GM19372 (cell line): ENCODE results near the gene RNF223.

Experiments used
- ATAC-seq: cut with Tn5 transposase; IDR thresholded peaks from one replicate; pipeline ENCODE4 v1.9.1; 2021; ENCODE audit warnings: mild to moderate bottlenecking, low read depth, moderate library complexity; ENCODE audit not compliant: unreplicated experiment

Gene RNF223

DNA sequence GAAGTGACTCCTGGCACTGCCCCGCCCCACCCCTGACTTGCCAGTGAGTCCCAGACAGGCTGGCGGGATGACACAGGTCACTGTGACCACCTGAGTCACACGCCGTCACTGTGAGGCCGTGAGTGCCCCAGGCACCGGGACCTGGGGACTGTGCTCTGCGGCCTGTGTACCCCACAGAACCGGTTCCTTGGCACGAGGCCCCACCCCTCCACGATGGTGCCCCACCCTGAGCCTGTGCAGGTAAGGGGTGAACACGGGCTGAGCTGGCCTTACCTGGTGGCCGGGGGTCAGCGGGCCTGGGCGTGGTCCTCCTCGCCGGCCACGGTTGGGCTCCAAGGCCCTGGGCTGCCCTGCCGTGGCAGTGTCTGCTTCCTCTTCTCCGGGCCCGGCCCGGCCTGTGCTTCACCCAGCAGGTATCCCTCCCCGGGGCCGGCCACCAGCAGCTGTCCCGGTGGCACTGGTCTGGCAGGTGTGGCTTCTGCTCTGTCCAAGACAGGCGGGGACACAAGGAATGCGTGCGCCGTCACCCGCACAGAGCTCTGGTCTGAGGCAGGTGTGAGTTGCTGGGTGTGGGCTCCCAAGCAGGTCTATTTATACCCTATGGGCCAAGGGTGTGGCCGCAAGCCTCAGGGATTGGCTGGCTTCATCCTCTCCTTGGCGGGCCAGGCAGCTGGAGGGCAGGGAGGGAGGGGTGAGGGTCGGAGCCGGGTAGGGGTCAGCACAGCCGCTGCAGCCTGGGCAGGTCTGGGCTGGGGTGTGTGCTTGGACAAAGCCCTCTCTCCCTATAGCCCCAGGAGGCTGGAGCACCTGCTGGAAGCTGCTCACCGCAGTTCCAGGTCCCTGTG is at the start of gene RNF223:
Gene RNF223, minus strand, starts transcription at position 564 of the 845 bp plus-strand sequence. CDS start 1,740 bp downstream, outside the sequence.
- no peak for ATAC-seq

DNA sequence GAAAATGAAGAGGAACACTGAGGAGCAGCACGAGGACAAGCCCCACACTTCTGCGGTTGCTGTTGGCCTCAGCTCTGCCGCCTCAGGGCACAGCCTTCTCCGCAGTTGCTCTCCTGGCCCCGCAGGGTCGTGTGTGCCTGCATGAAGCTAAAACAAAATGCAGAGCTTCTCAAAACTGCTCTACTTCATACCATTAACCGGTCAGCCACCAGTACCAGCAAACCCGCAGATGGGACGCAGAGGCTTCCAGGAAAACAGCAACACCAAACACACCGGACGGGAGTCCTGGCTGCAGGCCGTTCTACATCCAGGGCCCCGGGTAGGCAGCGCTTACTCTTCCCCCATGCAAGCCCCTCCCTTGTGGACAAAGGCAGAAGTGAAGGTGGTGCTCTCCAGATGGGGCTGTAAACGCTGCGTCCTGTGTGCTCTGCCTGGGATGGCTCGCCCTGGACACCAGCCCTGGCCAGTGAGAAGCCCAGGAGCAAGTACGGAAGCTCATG is 48.9 kb upstream of the RNF223 start:
- ATAC-seq = no peak

DNA sequence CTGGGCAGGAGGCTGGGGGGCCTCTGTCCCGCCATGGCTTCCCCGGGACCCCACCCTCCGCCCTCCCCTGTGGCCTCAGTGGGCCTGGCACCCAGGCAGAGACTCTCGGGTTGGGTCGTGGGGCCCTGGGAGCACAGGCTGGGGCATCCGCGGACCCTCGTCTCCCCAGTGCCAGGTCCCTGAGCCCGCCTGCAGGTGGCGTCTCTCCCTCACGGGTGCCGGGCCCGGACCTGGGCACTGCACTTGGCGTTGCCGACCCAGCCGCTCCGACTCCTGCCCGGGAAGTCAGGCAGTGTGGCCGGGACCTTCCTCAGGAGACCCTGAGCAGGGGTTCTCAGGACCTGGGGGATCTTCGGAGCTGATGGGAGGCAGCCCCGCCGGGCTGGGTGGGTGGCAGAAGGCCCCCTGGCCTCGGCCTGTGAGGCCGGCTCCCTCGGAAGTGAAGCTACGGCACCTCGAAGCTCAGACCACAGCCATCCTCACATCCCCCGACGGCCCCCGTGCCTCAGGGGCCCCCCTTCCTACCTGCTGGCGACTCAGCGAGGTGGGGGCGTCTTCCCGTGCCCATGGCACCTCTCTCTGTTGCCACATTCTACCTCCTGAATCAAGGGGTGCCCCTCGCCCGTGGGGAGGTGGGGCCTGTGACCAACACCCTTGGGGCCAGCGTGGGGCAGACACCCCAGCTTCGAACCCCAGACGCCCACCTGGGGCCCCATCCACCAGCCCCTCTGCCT is 48.1 kb upstream of the RNF223 start:
- ATAC-seq = no peak

DNA sequence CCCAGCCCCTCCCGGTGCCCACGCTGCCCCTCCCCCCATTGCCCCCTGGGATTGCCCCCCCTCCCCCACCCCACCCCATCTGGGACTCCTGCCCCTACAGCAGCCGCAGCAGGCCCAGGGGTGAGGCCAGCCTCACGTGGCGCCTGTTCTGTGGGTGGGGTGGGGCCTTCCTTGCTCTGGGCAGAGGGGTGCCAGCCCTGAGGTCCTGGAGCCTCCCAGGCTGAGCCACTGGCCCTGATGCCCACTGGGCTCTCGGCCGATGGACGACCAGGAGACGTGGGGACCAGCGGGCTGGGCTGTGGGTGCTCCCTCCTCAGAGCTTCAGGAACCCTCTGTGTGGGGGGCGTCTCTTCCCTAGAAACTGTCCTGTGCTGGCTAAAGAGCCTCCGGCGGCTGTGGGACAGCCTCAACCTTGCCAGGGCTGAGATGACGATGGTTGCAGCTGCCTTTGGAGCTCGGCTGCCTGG is 47.5 kb upstream of the RNF223 start:
- ATAC-seq = no peak

DNA sequence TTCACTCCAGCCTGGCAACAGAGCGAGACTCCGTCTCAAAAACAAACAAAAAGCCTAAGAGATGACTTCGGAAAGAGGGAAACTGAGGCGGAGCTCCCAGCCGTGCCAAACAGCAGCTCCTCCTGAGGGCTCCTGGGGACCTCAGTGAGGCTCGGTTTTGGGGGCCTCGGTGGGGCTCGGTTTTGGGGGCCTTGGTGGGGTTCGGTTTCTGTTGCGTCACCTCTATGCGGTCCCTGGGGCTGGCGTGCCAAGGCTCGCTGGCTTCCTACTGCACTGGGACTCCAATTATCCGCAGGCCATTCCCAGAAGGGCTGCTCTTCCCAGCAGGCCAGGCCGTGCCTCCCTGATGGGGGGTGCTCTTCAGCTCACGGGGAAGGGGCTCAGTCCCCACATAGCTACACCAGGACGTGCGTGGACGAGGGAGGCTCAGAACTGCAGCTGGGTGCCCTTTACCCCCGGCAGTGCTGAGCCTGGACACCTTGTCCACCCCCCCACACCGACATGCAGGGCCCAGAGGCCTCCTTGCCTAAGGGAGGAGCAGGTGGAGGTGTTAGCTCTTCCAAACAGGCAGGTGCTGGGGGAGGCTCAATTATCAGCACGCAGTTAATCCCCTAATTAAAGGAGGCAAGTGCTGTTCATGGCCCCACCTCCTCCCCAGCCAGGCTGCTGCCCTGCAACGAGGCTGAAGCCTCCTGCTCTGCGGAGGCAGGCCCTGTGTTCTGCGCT is 46.9 kb upstream of the RNF223 start:
- ATAC-seq = no peak

DNA sequence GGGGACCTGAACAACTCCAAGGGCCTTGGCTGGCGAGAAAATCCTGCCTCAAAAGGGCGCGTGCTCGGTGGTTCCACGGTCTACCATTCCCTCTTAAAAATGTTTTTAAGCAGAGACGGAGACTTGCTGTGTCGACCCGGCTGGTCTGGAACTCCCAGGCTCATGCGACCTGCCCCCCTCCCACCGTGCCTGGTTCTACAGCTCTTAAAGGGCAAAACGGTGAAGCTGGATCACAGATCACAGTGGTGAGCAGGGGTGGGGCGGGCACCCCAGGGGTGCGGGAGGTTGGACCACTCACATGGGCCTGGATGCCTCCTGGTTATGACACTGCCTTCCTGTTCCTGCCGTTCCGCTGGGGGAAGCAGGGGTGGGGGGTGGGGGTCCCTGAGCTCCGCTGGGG is 46.0 kb upstream of the RNF223 start:
- ATAC-seq = no peak

DNA sequence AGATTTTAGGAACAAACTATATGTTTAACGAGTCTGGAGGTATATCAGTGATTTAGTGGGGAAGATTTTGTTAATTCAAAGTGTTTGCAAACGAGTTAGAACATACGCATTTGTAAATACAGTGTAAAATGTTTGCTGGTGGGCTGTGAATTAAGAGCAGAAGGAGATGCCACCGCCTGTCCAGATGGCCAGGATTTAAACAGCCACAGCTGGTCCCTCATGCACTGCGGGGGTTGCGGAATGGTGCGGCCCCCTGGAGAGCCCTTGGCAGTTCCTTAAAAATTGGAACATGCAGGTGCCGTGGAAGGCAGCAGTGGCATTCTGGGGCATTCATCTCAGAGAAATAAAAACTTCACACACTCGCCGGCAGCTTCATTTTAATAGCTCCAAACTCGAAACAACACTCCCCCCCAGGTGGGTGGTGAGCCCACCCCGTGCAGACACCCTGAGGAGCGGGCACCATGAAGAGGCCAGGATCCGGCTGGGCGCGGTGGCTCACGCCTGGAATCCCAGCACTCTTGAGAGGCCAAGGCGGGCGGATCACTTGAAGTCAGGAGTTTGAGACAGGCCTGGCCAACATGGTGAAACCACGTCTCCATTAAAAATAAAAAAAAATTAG is 45.3 kb upstream of the RNF223 start:
- ATAC-seq = no peak

DNA sequence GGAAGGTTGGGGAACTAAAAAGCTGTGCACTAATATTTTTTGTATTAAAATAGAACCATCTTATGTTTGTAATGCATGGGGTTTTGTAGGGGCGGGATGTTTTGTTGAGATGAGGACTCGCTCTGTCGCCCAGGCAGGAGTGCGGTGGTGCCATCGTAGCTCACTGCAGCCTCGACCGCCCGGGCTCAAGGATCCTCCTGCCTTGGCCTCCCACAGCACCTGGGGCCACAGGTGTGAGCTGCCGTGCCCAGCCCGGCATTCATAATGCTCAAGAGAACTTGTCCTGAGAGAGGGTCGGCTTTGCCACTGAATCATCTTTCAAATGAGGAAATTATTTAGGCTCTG is 44.7 kb upstream of the RNF223 start:
- no peak for ATAC-seq

DNA sequence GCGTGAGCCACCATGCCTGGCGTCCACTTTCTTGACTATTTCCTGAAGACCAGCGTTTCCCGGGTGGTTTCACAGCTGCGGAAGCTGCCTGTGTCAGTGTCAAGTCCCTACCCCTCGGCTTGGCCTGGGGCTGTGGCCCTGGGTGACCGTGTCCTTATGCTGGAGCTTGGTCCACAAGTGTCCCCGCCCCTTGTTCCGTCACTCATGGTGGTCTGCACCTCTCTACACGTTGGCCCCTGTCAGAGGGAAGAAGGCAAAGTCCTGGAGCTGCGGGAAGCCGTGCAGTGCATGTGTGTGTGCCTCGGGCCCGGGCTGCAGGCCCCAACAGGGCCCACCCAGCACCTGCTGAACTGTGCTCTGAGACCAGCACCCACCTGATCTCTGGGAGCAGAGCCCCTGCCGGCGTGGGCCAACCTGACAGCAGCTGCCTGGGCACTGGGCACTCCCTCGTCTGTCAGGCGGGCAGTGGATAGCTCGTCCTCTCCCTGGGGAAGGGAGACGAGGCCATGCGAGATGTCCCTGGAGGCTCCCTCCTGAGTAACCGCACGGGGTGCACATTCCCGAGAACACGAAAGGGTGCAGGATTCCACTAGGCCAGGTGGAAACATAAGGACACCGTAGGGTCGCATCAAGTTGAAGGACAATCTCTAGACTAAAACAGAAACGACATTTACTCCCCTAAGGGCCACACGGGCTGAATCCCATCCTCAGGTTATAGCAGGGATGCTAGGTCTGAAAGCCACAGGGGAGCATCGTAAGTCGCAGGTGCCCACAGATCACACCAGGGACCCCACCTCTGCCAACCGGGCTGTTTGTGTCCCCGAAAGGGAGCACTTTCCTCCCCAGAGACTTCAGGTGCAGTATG is 44.1 kb upstream of the RNF223 start:
- no peak for ATAC-seq

DNA sequence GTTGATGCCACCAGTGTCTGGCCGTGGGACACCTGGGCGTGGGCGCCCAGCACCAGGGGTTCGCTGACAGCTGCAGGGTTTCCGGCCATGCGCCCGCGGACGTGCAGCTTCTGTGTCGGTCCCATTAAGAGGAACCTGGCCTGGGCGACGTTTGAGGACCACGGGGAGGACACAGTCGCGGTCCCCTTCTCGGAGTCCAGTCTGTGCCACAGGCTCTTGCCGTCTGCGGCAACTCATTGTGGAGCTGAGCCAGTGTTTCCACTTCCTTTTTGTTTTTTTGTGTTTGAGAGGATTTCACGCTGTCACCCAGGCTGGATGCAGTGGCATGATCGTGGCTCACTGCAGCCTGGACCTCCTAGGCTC is 43.3 kb upstream of the RNF223 start:
- ATAC-seq = no peak

DNA sequence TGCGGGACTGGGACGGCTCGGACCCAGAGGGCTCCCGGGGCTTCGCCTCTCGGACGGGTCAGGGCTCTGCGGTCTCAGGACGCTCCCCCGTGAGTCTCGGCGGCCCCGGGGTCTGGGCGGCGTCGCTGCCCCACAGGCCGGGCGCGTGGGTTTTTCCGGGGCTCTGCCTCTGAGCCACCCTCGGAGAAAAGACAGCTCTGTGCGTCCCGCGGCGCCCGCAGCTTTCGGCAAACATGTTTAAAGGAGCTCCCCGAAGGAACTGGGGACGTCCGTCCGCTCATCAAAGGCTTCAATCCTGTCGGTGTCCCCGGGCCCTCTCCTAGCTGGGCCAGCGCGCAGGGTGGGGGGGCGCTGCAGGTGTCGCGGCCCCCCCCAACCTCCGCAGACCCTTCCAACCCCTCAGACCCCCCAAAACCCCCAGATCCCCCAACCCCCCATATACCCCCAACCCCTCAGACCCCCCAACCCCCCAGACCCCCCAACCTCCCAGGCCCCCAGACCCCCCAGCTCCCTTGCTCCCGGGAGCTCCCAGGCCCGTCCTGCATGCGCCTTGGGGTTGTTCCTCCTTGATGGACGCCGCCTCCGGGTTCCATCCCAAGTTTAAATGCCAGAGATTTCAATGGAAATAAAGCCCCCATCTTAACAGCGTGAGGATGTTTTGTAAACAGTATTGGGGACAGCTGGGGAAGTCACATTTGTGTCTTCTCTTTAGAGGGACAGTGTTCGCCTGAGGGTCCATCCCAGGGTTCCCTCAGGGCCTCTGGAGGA is 42.8 kb upstream of the RNF223 start:
- ATAC-seq = no peak

DNA sequence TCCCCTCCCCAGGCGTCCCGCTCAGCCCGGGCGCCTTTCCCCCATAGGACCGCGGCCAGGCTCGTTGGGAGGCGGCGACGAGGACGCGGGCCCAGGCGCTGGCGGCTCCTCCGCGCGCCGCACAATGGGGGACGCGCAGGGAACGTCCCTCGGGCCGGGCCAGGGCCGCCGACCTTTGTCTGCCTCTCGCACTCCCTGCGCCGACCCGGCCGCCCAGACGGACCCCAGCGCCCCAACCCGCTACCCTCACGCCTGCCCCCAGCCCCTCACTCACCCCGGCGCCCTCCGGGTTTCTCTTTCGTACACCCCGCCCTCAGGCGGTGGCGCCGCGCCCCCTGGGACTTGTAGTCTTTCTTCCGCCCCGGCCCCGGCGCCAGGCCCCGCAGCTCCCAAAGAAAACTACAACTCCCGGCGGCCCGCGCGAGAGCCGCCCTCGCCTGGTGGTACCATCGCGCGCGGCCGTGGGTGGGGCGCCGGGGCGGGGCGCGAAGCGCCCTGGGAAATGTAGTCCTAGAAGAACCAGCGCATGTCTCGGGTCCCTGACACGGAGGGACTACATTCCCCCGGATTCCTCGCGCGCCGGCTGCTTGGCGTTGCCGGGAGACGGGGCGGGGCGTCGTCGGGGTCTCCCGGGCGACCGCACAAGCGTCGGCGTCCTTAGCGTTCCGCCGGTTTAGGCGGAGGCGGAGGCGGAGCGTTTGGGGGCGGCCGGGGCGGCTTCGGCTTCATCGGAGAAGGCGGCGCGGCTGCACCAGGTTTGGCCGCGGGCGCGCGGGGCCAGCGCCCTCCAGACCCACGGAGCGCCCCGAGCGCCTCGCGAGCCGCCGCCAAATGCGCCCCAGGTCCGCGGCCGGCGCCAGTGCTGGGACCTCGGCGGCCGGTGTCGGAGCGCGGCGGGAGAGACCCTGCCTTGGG is 41.9 kb upstream of the RNF223 start, which contains the start of gene C1orf159:
Gene C1orf159, minus strand, starts transcription at position 304 of the 915 bp plus-strand sequence. CDS start 24,546 bp downstream, outside the sequence.
- ATAC-seq = peak; percentile 87

DNA sequence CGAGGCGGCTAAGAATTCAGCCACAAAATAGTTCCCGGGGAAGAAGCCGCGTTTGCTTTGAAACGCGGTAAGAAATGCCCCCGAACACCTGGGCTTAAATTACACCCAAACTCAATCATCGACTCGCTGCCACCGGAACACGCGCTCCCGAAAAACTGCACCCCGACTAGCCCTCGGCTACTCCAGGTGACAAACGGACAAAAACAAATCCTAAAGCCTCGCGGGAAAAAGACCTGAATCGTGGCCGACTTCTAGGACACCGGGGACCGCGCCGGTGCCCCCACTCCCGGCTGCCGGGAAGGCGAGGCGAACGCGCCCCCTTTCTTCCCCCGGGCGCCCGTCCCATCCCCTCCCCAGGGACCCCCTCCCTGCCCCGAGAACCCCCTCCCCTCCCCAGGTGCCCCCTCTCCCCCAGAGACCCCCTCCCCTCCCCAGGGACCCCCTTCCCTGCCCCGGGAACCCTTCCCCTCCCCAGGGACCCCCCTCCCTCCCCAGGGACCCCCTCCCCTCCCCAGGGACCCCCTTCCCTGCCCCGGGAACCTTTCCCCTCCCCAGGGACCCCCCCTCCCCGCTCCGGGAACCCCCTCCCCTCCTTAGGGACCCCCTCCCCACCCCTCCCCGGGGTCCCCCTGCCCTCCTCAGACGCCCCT is 41.2 kb upstream of the RNF223 start:
- ATAC-seq = no peak

DNA sequence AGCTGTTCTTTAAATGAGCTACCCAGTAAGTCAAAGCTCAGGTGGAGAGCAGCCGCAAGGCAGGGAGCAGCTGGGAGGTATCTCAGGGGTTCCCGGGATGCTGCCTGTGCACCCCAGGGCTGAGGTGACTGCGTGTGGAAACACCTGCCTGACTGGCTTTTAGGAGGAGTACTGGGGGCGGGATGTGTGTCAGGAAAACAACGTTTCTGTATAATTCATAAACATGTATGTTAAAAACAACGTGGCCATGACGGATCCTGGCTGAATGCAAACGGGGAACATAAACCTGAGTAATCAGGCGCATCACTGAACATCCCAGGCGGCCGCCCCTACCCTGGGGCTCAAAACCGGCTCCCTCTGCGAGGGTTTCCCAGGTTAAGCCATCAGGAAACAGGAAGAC is 40.3 kb upstream of the RNF223 start:
- ATAC-seq = no peak

DNA sequence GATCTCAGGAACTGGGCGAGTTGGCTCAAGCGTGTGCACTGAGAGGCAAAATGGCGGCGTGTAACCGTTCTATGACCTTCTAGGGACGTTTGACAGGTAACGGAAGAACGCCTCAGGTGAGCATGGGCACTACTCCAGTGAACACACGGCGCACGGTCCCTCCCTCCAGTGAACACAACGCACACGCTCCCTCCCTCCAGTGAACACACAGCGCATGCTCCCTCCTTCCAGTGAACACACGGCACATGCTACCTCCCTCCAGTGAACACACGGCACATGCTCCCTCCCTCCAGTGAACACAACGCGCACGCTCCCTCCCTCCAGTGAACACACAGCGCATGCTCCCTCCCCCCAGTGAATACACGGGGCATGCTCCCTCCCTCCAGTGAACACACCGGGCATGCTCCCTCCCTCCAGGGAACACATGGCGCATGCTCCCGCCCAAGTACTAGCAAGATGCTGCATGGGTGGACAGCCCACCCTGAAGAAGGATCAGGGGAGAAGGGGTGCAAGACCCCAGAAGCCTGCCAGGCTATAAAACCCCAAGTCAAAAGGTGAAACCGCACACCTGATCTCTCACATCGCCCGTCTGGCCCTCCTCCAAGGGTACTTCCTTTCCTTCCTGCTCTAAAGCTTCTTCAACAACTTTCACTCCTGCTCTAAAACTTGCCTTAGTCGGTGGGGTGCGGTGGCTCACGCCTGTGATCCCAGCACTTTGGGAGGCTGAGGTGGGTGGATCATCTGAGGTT is 38.3 kb upstream of the RNF223 start:
- no peak for ATAC-seq

DNA sequence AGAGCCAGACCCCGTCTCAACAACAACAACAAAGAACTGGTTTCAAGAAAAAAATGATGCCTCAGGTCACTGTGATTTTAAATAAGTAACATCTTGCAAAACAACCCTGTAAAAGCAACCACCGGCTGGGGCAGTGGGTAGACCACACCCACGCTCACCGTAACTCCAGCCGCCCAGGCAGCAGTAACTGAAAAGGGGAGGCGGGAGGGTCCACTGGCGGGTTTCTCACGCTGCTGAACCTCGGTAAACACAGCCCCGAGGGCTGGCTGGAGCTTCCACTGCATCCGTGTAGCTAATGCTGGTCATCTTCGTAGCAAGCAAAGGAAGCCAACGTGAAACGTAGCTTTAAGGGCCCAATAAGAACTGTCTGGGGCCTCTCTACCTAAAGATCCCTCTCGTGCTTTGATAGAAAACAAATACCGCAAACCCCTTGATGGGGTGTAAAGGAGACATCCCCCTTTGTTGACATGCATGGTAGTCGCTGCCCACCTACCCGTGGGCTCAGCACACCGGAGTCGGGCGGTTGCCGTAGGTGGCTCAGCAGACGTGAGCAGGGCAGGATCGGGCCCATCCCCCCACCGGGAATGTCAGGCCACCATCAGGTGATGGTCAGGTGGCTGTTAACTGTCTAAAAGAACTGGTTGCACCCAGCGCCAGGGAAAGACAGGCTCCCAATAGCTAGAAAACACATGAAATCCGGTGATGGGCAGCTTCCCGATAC is 37.6 kb upstream of the RNF223 start:
- no peak for ATAC-seq
